IPS-18a (cell line): Measurements from ENCODE around the gene EBF3.

Source experiments
- H3K27ac ChIP-seq: one replicate; pipeline ENCODE4 v1.5.1; 2013; ENCODE audit warnings: low read length
- H3K27me3 ChIP-seq: one replicate; pipeline ENCODE4 v1.6.1; 2013; ENCODE audit warnings: mild to moderate bottlenecking, low read length; ENCODE audit not compliant: control insufficient read depth, insufficient read depth
- H3K36me3 ChIP-seq: one replicate; pipeline ENCODE4 v1.6.1; 2013; ENCODE audit warnings: low read depth, low read length; ENCODE audit not compliant: control insufficient read depth
- H3K4me1 ChIP-seq: one replicate; pipeline ENCODE4 v1.6.1; 2013; ENCODE audit warnings: low read depth, low read length; ENCODE audit not compliant: control insufficient read depth
- H3K4me3 ChIP-seq: one replicate; pipeline ENCODE4 v1.5.1; 2013; ENCODE audit warnings: low read length
- H3K9ac ChIP-seq: one replicate; pipeline ENCODE4 v1.6.1; 2013; ENCODE audit warnings: mild to moderate bottlenecking, low read length, moderate library complexity
- H3K9me3 ChIP-seq: one replicate; pipeline ENCODE4 v1.6.1; 2013; ENCODE audit warnings: low read depth, low read length; ENCODE audit not compliant: control insufficient read depth

The EBF3 gene

DNA sequence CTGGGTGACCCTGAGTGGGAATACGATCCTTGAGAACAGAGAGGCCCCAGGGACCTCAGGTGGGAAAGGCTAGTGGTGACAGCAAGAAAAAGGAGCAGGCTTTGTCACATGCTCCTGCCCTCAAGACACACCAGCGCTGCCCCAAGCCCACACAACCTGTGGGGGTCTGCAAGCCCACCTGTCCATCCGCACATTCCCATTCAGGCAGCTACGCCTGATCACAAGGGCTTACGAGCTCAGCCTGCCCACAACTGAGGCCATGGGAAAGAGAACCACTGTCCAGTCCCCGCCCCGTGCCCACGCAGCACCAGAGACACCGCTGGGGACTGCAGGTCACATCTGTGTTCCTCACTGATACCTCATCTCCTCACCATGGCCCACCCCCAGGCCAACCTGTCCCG is 26.7 kb downstream of the EBF3 start:
- H3K9ac ChIP-seq: no peak overlapping the region
- H3K4me3 ChIP-seq: no peak overlapping the region
- no peaks in the 10 kb centered on the region for H3K36me3 ChIP-seq
- no peak overlapping the region for H3K27ac ChIP-seq
- no peaks in the 10 kb centered on the region for H3K9me3 ChIP-seq
- no peaks in the 10 kb centered on the region for H3K4me1 ChIP-seq
- no peaks in the 10 kb centered on the region for H3K27me3 ChIP-seq

DNA sequence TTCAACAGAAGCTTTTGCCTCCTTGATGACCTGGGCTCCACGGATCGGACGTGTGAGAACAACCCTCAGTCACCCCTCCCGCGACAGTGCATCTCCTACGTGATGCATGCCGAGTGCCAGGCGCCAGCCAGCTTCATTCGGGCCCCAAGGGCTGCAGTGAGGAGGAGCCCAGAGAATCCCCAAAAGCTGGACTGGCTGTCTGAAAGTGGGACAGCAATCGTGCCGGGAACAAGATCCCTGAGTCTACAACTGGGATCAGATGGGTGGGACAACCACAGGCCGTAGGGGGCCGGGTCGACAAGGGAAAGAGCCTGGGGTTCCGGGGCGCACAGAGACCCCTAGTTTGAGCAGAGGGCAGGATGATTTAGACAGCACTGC is 27.2 kb downstream of the EBF3 start:
- no peaks in the 10 kb centered on the region for H3K36me3 ChIP-seq
- H3K9me3 ChIP-seq: no peaks in the 10 kb centered on the region
- no peak overlapping the region for H3K27ac ChIP-seq
- no peak overlapping the region for H3K9ac ChIP-seq
- no peak overlapping the region for H3K4me3 ChIP-seq
- no peaks in the 10 kb centered on the region for H3K4me1 ChIP-seq
- no peaks in the 10 kb centered on the region for H3K27me3 ChIP-seq

DNA sequence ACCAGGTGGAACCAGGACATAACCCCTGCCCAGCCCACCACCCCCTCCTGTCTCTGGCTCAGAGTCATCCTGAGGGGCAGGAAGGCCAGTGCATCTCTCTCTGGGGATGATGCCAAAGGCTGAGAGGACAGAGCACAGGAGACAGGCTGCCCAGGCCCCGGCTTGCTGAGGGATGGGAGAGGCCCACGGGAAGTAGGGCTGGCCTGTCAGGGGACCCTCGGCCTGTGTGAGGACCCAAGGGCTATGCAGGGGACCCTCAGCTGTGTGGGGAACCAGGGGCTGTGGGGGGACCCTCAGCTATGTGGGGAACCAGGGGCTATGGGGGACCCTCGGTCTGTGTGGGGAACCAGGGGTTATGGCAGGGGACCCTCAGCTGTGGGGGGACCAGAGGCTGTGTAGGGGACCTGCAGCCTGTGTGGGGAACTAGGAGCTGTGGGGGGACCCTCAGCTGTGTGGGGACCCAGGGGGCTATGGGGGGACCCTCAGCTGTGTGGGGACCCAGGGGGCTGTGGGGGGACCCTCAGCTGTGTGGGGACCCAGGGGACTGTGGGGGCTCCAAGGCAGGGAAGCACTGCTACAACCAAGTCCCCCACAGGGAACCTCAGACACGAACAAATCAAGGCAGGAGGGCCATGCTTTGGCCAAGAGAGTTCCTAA is 27.7 kb downstream of the EBF3 start:
- Histone ChIP-seq H3K27ac (no peak overlapping the region), H3K4me1 (no peaks in the 10 kb centered on the region), H3K27me3 (no peaks in the 10 kb centered on the region), H3K36me3 (no peaks in the 10 kb centered on the region), H3K4me3 (no peak overlapping the region), H3K9me3 (no peaks in the 10 kb centered on the region), H3K9ac (no peak overlapping the region)

- no peaks in the 10 kb centered on the region for H3K27me3 ChIP-seq
- H3K4me3 ChIP-seq: no peak overlapping the region
- H3K27ac ChIP-seq: no peak overlapping the region
- no peaks in the 10 kb centered on the region for H3K4me1 ChIP-seq
- no peak overlapping the region for H3K9ac ChIP-seq
- H3K36me3 ChIP-seq: no peaks in the 10 kb centered on the region
- H3K9me3 ChIP-seq: no peaks in the 10 kb centered on the region
These were observed 28.3 kb downstream of the EBF3 start for GRCh38 chr10:129935867-129936152.

GRCh38 chr10:129935102-129935866 is 28.8 kb downstream of the EBF3 start:
- Histone ChIP-seq H3K9me3 (no peaks in the 10 kb centered on the region), H3K9ac (no peak overlapping the region), H3K4me1 (no peaks in the 10 kb centered on the region), H3K36me3 (no peaks in the 10 kb centered on the region), H3K27me3 (no peaks in the 10 kb centered on the region), H3K4me3 (no peak overlapping the region), H3K27ac (no peak overlapping the region)

DNA sequence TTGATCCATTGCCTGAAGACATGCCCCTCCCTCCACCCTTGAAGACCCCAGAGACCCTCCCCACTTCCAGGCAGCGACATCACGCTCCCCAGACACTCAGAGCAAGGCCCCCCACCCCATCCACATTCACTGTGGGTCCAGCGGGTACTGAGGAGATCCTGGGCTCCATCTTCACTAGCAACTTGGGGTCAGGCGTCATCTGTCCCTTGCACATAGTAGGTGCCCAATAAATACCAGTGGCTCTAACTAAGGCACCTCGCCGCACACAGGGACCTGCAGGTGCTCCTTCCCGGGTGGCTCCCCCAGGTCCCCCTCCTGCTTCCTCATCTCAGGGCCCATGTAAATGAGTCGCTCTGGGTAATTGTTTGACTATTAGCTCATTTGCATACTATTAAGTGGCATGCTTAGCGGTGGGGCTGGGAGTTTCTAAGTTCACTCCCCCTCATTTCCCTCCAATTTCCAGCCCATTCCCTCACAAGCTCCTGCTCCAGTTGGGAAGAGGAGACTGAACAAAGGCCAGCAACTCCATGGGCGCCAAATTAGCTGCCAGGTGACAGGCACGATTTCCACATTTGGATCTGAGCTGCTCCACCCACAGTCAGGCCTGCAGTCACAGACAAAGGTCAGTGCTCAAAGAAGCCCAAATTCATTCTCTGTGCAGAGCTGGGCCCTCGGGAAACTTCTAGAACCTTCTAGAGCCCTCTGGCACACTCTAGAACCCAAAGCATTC is 29.7 kb downstream of the EBF3 start:
- Histone ChIP-seq H3K9ac (no peak overlapping the region), H3K27ac (no peak overlapping the region), H3K4me3 (no peak overlapping the region), H3K27me3 (no peaks in the 10 kb centered on the region), H3K36me3 (no peaks in the 10 kb centered on the region), H3K4me1 (no peaks in the 10 kb centered on the region), H3K9me3 (no peaks in the 10 kb centered on the region)

DNA sequence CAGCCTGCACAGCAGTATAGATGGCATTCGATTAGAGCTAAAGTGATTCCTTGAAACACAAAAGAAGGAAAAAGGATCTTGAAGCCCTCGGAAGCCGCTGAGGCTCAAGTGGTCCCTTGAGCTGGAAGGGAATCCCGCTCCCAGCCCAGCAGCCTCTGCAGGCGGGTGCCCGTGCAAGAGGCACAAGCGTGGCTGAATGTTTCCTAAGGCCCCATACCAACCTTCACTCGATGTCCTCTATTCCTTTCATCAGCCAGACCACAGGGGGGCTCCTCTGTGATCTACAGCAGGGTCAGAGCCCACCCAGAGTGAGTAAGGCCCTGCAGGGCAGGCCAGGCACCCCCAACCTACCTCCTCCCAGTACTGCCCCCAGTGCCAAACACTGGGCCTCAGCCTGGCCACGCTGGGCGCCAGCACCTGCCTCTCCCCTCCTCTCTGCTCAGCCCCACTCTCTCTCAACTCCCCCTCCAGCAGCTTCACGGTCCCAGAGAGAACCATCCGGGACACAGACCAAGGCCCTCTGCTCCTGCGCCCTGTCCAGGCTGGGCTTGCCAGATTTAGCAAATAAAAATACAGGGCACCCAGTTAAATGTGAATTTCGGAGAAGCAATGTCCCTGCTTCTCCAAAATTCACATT is 30.5 kb downstream of the EBF3 start:
- Histone ChIP-seq H3K4me3 (no peak overlapping the region), H3K9ac (no peak overlapping the region), H3K4me1 (no peaks in the 10 kb centered on the region), H3K9me3 (no peaks in the 10 kb centered on the region), H3K27ac (no peak overlapping the region), H3K36me3 (no peaks in the 10 kb centered on the region), H3K27me3 (no peaks in the 10 kb centered on the region)

DNA sequence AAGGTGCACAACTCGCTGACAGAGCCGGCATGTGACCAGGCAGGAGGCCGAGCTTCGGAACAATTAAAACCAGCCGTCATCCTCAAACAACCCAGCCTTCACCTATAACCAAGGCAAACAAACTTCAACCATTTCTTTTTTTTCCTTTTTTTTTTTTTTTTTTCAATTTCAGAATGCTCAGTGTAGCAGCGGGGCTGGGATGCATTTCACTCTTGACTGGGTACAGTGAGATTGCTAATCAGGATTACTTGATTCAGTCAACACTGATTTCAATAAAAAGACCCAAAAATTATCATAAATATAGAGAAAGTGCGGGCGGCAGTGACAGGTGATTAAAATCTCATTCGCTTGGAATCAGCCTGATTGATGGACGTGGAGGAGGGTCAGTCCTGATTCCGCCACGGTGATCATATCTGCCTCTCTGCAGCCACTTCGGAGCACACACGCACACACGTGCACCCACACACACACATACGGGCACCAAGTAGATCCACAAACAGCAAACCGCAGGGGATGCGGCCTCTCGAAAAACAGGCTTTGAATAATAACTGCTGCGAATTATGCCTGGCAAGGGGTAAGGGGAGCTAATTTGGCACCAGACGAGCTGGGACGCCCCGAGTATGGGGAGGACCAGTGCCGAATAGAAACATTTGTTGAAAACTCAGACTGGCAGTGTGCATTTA is 31.2 kb downstream of the EBF3 start:
- no peak overlapping the region for H3K27ac ChIP-seq
- no peaks in the 10 kb centered on the region for H3K27me3 ChIP-seq
- H3K36me3 ChIP-seq: no peaks in the 10 kb centered on the region
- no peaks in the 10 kb centered on the region for H3K4me1 ChIP-seq
- no peak overlapping the region for H3K4me3 ChIP-seq
- H3K9me3 ChIP-seq: no peaks in the 10 kb centered on the region
- H3K9ac ChIP-seq: no peak overlapping the region

DNA sequence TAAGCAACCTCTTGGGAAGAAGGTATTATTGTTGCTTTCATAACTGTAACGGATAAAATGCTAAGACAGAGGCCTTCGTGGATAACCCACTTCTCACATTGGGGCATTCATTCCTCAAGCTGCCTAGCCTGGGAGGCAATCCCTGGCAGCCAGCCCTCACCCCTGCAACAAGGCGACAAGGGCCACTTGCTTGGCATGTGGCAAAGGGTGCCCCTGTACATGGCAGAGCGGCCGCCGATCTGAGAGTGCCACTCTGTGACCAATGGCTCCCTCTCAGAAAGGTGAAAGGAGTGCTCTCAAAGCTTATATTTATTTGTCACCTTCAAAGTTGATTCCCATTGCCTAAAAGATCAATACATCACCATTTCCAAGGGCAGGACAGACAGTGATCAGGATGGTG is 31.9 kb downstream of the EBF3 start:
- Histone ChIP-seq H3K27ac (no peak overlapping the region), H3K27me3 (no peaks in the 10 kb centered on the region), H3K4me1 (no peaks in the 10 kb centered on the region), H3K9ac (no peak overlapping the region), H3K9me3 (no peaks in the 10 kb centered on the region), H3K4me3 (no peak overlapping the region), H3K36me3 (no peaks in the 10 kb centered on the region)

GRCh38 chr10:129929343-129930292 is 34.5 kb downstream of the EBF3 start:
- no peaks in the 10 kb centered on the region for H3K4me1 ChIP-seq
- no peak overlapping the region for H3K27ac ChIP-seq
- H3K36me3 ChIP-seq: no peaks in the 10 kb centered on the region
- H3K27me3 ChIP-seq: no peaks in the 10 kb centered on the region
- H3K9ac ChIP-seq: no peak overlapping the region
- H3K9me3 ChIP-seq: no peaks in the 10 kb centered on the region
- no peak overlapping the region for H3K4me3 ChIP-seq
